Measurements from ENCODE around the gene ZNF90.
A peak's percentile ranks its signal among the peaks of the same experiment; 100 is the strongest.
"Not testable (repeated sequence)": the region's sequence is repeated elsewhere in the genome, so short reads cannot be mapped to it uniquely, and the experiment has no call there.

ZNF90 gene

GRCh38 chr19:20077791-20078463 lies at the start of gene ZNF90:
TSS of gene ZNF90 (plus strand) at chr19:20078000. CDS start at chr19:20078133, 133 bp downstream.
- DNase-seq: peak; percentile 92
- peak within 1 kb of the TSS; percentile 83 for H3K4me3 Mint-ChIP-seq
- H3K4me1 Mint-ChIP-seq: peaks cover 18% of the 10 kb centered on the region
- peaks cover 43% of the 10 kb centered on the region for H3K9me3 Mint-ChIP-seq
- CTCF ChIA-PET: no interaction called here
- peaks cover 48% of the 10 kb centered on the region for H3K36me3 Mint-ChIP-seq
- H3K27ac Mint-ChIP-seq: peak within 1 kb of the TSS; percentile 86
- H3K27me3 Mint-ChIP-seq: no peaks in the 10 kb centered on the region

GRCh38 chr19:20028611-20029010 lies 49.2 kb upstream of the ZNF90 start:
- DNase-seq: no peak
- H3K27ac Mint-ChIP-seq: no peak overlapping the region
- H3K9me3 Mint-ChIP-seq: peaks cover 25% of the 10 kb centered on the region
- no peak overlapping the region for H3K4me3 Mint-ChIP-seq
- CTCF ChIA-PET: no interaction called here
- H3K27me3 Mint-ChIP-seq: no peaks in the 10 kb centered on the region
- H3K4me1 Mint-ChIP-seq: no peaks in the 10 kb centered on the region
- peaks cover 58% of the 10 kb centered on the region for H3K36me3 Mint-ChIP-seq

GRCh38 chr19:20035935-20036334 lies 41.9 kb upstream of the ZNF90 start:
- H3K27me3 Mint-ChIP-seq: no peaks in the 10 kb centered on the region
- H3K36me3 Mint-ChIP-seq: peaks cover 56% of the 10 kb centered on the region
- H3K9me3 Mint-ChIP-seq: peaks cover 26% of the 10 kb centered on the region
- CTCF ChIA-PET: no interaction called here
- no peak for DNase-seq
- peaks cover 20% of the 10 kb centered on the region for H3K4me1 Mint-ChIP-seq
- no peak overlapping the region for H3K27ac Mint-ChIP-seq
- no peak overlapping the region for H3K4me3 Mint-ChIP-seq

GRCh38 chr19:20038358-20039202 lies 39.2 kb upstream of the ZNF90 start:
- Mint-ChIP-seq H3K27ac (peak overlapping the region; percentile 95), H3K4me3 (peak overlapping the region; percentile 91), H3K27me3 (no peaks in the 10 kb centered on the region), H3K36me3 (peaks cover 36% of the 10 kb centered on the region), H3K9me3 (peaks cover 18% of the 10 kb centered on the region), H3K4me1 (peaks cover 20% of the 10 kb centered on the region)
- CTCF ChIA-PET: interaction anchor here (1.0 kb wide), 1 partner anchor 13 kb away, joined by 4 read pairs; no protein-coding TSS in a partner anchor
- DNase-seq: no peak

DNA sequence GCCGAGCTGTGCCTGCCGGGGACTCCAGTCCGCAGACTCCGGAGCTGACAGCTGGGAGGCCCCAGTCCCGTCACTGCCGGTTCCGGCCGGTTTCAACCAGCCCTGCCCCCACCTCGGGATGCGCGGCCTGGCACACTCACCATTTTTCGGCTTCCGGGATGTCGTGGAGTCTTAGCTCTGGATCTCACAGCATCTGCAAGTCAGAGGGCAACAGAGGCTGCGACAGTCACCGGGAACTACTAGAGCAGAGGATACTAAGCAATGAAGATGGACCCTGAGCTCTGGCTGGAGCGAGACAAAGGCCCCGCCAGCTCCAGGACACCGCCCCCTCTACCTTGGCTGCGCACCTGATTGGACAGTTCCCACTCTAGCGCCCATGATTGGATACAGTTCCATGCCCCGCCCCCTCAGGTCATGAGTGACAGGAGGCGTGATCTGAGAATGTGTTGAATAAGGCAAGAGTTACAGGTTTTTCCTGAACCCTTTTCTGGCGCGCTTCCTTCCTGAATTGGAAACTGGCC lies 38.5 kb upstream of the ZNF90 start, which contains the start of gene ZNF682:
ZNF682 (minus strand) TSS at position 303 of the 521 bp plus-strand sequence; CDS start at position 143, 160 bp downstream.
- peak within 1 kb of the TSS; percentile 91 for H3K4me3 Mint-ChIP-seq
- H3K27ac Mint-ChIP-seq: peak within 1 kb of the TSS; percentile 95
- peak; percentile 96 for DNase-seq
- peaks cover 4% of the 10 kb centered on the region for H3K27me3 Mint-ChIP-seq
- H3K36me3 Mint-ChIP-seq: peaks cover 29% of the 10 kb centered on the region
- H3K9me3 Mint-ChIP-seq: peaks cover 17% of the 10 kb centered on the region
- peaks cover 20% of the 10 kb centered on the region for H3K4me1 Mint-ChIP-seq
- CTCF ChIA-PET: interaction anchor here (0.6 to 1.0 kb wide), 2 partner anchors 13 to 1321 kb away, joined by 3 to 4 read pairs; no protein-coding TSS in a partner anchor

- Mint-ChIP-seq H3K4me1 (no peaks in the 10 kb centered on the region), H3K36me3 (peaks cover 3% of the 10 kb centered on the region), H3K27me3 (peaks cover 8% of the 10 kb centered on the region), H3K9me3 (peaks cover 17% of the 10 kb centered on the region), H3K27ac (no peak overlapping the region), H3K4me3 (no peak overlapping the region)
- DNase-seq: no peak
- CTCF ChIA-PET: no interaction called here
These were observed 33.1 kb upstream of the ZNF90 start for GRCh38 chr19:20044663-20045062.

- H3K27ac Mint-ChIP-seq, CTCF ChIA-PET, H3K27me3 Mint-ChIP-seq, H3K4me3 Mint-ChIP-seq, H3K4me1 Mint-ChIP-seq, H3K36me3 Mint-ChIP-seq, DNase-seq: not testable (repeated sequence)
- peaks cover 26% of the 10 kb centered on the region for H3K9me3 Mint-ChIP-seq
These were observed 32.1 kb upstream of the ZNF90 start for GRCh38 chr19:20045742-20046141.

DNA sequence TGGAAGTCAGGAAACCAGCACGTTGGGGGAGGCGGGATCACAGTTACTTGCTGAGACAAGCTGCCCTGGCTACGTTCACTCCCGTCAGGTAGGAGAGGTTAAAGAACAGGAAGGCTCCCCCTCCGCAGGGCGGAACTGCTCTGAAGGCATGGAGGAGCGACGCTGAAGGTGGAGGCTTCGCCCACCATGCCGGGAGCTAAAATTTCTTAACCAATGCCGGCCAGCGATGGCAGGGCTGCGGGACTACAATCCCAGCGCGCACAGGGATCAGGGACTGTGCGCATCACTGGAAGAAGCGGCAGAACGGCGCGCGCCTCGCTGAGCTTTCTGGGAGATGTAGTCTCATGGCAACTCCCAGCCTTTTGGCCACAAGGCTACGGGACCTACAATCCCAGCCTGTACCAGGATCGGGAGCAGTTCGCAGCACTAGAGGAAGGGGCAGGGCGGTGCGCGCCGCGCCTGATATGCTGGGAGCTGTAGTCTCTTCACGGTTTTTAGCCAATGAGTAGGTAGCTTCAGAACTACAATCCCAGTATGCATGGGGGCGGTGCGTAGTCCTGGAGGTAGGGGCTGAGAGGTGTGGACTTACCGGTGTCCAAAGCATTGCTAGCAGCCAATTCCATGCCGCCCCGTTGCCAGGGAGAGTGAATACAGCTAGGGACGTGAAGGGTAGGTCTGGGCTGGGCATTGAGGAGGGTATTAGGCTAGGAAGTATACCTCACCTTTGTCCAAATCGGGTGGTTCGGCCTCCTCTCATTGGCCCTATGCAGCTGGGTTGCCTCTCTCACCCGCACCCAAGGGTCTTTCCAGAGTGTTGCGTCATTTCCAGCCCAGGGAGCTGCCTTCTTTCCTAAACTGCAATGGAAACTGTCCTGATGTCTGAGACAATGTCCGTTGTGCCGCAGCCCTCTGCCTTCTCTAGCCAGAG lies 25.7 kb upstream of the ZNF90 start:
- H3K27me3 Mint-ChIP-seq: no peaks in the 10 kb centered on the region
- CTCF ChIA-PET: interaction anchor here (0.6 to 1.0 kb wide), 2 partner anchors 13 to 210 kb away, joined by 3 to 4 read pairs; partner anchors contain the start of gene ZNF682
- peak overlapping the region; percentile 86 for H3K27ac Mint-ChIP-seq
- peak overlapping the region; percentile 85 for H3K4me3 Mint-ChIP-seq
- peaks cover 23% of the 10 kb centered on the region for H3K9me3 Mint-ChIP-seq
- peaks cover 5% of the 10 kb centered on the region for H3K36me3 Mint-ChIP-seq
- H3K4me1 Mint-ChIP-seq: peaks cover 19% of the 10 kb centered on the region
- DNase-seq: peak; percentile 78

DNA sequence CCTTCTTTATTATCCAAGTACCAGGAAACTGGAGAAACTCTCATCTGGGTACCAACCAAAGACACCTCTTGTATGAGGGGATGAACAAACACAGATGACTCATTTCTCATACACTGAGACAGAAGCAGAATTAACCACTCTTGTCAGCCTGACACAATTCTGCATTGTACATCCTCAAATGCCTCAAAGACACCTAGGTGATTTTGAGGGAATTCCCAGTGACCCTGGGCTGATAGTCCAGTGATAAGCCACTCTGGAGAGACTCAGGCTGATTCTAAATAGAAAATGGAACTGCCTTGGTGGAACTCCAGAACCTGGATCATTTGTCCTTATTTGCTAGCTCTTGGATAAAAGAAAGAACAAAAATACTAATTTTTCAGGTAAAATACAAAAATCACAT lies 19.1 kb upstream of the ZNF90 start:
- H3K27ac Mint-ChIP-seq, DNase-seq, H3K36me3 Mint-ChIP-seq, H3K4me1 Mint-ChIP-seq, H3K4me3 Mint-ChIP-seq, H3K27me3 Mint-ChIP-seq, CTCF ChIA-PET: not testable (repeated sequence)
- H3K9me3 Mint-ChIP-seq: peaks cover 16% of the 10 kb centered on the region

- Mint-ChIP-seq H3K27me3 (no peaks in the 10 kb centered on the region), H3K4me1 (no peaks in the 10 kb centered on the region), H3K4me3 (no peak overlapping the region), H3K27ac (no peak overlapping the region), H3K36me3 (peaks cover 1% of the 10 kb centered on the region), H3K9me3 (peaks cover 16% of the 10 kb centered on the region)
- CTCF ChIA-PET: no interaction called here
- DNase-seq: no peak
These were observed 17.5 kb upstream of the ZNF90 start for GRCh38 chr19:20060282-20060681.

DNA sequence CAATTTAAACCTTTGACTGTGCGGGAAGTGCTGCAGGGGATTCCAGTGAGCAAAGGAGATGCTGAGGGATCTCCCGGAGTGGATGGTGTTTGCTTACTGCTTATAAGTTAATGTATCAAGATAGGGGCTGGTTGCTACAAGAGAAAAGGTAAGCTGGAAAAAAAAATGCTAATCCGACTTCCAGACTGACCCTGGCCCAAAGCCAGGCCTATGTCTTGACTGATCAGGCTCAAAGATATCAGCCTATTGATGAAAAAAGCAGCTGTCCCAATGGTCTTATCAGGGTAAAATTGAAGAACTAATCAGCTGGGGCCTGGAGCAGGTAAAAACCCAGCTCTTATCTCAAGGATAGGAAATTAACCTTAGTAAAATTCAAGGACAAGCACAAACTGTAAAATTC lies 10.9 kb upstream of the ZNF90 start:
- no peak overlapping the region for H3K4me3 Mint-ChIP-seq
- DNase-seq: no peak
- H3K36me3 Mint-ChIP-seq: peaks cover 12% of the 10 kb centered on the region
- no peaks in the 10 kb centered on the region for H3K27me3 Mint-ChIP-seq
- H3K4me1 Mint-ChIP-seq: no peaks in the 10 kb centered on the region
- CTCF ChIA-PET: interaction anchor here (0.6 kb wide), 1 partner anchor 112 kb away, joined by 3 read pairs; no protein-coding TSS in a partner anchor
- H3K9me3 Mint-ChIP-seq: peaks cover 41% of the 10 kb centered on the region
- H3K27ac Mint-ChIP-seq: no peak overlapping the region

DNA sequence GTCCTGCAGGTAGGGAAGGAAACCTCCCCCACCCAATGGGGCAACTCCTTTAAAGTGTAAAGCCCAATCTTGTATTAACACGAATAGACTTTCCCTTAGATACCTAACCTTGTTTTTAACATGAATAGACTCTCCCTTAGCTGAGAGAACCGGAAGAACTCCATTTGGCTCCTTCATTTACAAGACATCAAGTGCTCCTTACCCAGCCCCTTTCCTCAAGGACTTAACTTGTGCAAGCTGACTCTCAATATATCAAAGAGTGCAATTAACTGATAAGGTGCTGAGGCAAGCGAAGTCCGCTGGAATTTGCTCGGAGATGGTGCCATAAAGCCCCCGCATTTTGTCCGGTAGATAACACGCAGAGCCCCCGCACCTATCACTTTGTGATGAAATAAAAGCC lies 9.9 kb upstream of the ZNF90 start:
- Mint-ChIP-seq H3K4me1 (no peaks in the 10 kb centered on the region), H3K36me3 (peaks cover 10% of the 10 kb centered on the region), H3K4me3 (no peak overlapping the region), H3K27ac (no peak overlapping the region), H3K27me3 (no peaks in the 10 kb centered on the region), H3K9me3 (peaks cover 41% of the 10 kb centered on the region)
- DNase-seq: no peak
- CTCF ChIA-PET: no interaction called here

DNA sequence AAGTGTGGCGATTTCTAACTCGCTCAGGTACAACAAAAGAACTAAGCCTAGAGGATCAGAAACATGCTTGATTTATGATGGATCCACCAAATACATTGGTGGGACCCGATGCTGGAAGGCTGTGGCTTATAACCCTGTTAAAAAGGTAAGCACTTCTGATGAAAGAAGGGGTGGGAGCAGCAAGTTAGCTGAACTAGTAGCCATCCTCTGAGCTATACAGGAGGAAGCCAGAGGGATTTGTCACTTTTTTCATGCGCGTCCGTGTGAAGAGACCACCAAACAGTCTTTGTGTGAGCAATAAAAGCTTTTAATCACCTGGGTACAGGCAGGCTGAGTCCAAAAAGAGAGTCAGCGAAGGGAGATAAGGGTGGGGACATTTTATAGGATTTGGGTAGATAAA lies 9.2 kb upstream of the ZNF90 start:
- H3K36me3 Mint-ChIP-seq: peaks cover 10% of the 10 kb centered on the region
- H3K27ac Mint-ChIP-seq, H3K27me3 Mint-ChIP-seq, H3K4me3 Mint-ChIP-seq, DNase-seq, CTCF ChIA-PET, H3K4me1 Mint-ChIP-seq: not testable (repeated sequence)
- peaks cover 43% of the 10 kb centered on the region for H3K9me3 Mint-ChIP-seq

- DNase-seq: no peak
- Mint-ChIP-seq H3K4me3 (no peak overlapping the region), H3K4me1 (no peaks in the 10 kb centered on the region), H3K27me3 (no peaks in the 10 kb centered on the region), H3K9me3 (peaks cover 45% of the 10 kb centered on the region), H3K36me3 (peaks cover 10% of the 10 kb centered on the region), H3K27ac (no peak overlapping the region)
- CTCF ChIA-PET: no interaction called here
These were observed 7.1 kb upstream of the ZNF90 start for GRCh38 chr19:20070691-20071090.

Data from activated naive CD4-positive, alpha-beta T cell treated with anti-CD3 and anti-CD28 coated beads, Interleukin-2, amount 10 ng/mL, durations not matched to agents 7 days and 5 days (primary cell).